ENCODE measurements around the gene LGALS3BP. TPM values are rescaled to one million over a fixed set of nuclear protein-coding genes. Genes with fewer than 3 reads are reported as not detected.

LGALS3BP gene
- total and polyA plus RNA-seq, 2 of the 4 experiments (the other 2 are of a cell fraction) = 33.7 to 273 TPM

DNA sequence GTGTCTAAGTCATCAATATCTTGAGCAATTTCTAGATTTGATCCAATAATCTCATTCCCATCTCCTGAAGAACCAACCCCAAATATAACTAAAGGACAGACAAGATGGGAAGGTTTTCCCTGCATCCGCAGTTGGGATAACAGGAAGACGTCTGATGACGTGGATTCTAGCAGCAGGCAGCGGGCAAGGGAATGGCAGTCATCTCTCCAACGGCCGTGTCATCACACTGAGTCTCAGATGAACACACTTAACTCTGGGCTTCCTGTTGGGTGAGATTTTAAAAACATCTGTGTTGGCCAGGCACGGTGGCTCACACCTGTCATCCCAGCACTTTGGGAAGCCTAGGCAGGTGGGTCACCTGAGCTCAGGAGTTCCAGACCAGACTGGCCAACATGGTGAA, 33.6 kb downstream of the LGALS3BP start:
- no peak overlapping the region for H2BK5ac ChIP-seq (ENCODE audit: low read depth, low read length, poor library complexity, severe bottlenecking)
- intact Hi-C loops (cut with micrococcal nuclease) (no loop called here), dilution Hi-C loops (cut with HindIII; ENCODE audit: low sequenced_read_pairs, unreplicated experiment) (no loop called here), in situ Hi-C loops (cut with MboI; ENCODE audit: low sequenced_read_pairs) (no loop called here)
- H3K9me1 ChIP-seq (ENCODE audit: insufficient read depth, low read length) = no peaks in the 10 kb centered on the region
- H3K36me3 ChIP-seq (ENCODE audit: control insufficient read depth, insufficient read depth, low read length) = no peaks in the 10 kb centered on the region
- no peak overlapping the region for H3K18ac ChIP-seq (ENCODE audit: low read depth, low read length)
- no peak overlapping the region for H2BK15ac ChIP-seq (ENCODE audit: low read depth, low read length)
- H3K4me1 ChIP-seq (ENCODE audit: control insufficient read depth, insufficient read depth, low read length) = no peaks in the 10 kb centered on the region
- no peak overlapping the region for H2BK20ac ChIP-seq (ENCODE audit: low read depth, low read length)
- no peak overlapping the region for H2AK9ac ChIP-seq (replicated peaks; ENCODE audit: low read depth, low read length, poor library complexity)
- peaks cover 13% of the 10 kb centered on the region for H3K9me3 ChIP-seq (ENCODE audit: control insufficient read depth, insufficient read depth, low read length)
- ATAC-seq (ENCODE audit: low read depth) (no peak), DNase-seq (no peak)
- no peak overlapping the region for H3K4me3 ChIP-seq (ENCODE audit: insufficient read depth, low read depth, low read length)
- H3K4me2 ChIP-seq (ENCODE audit: low read depth, low read length) = no peak overlapping the region
- H2AK5ac ChIP-seq (ENCODE audit: low read depth, low read length) = peak overlapping the region; percentile 51; the same call in 1 of the 2 replicates
- no peaks in the 10 kb centered on the region for H4K20me1 ChIP-seq (ENCODE audit: insufficient read depth, low read length)
- no peak overlapping the region for H3K23ac ChIP-seq (ENCODE audit: low read depth, low read length)
- TF ChIP-seq, protein P1, sequence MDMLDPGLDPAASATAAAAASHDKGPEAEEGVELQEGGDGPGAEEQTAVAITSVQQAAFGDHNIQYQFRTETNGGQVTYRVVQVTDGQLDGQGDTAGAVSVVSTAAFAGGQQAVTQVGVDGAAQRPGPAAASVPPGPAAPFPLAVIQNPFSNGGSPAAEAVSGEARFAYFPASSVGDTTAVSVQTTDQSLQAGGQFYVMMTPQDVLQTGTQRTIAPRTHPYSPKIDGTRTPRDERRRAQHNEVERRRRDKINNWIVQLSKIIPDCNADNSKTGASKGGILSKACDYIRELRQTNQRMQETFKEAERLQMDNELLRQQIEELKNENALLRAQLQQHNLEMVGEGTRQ (IDR thresholded peaks at IDR 0.05; ENCODE audit: low read depth, low read length) = no peak
- TF ChIP-seq CHD1 (IDR thresholded peaks at IDR 0.05; ENCODE audit: low read depth, low read length) = no peak
- TF ChIP-seq MXI1 (IDR thresholded peaks at IDR 0.05; ENCODE audit: borderline replicate concordance, low read depth, low read length) = no peak
- TF ChIP-seq, protein P2, sequence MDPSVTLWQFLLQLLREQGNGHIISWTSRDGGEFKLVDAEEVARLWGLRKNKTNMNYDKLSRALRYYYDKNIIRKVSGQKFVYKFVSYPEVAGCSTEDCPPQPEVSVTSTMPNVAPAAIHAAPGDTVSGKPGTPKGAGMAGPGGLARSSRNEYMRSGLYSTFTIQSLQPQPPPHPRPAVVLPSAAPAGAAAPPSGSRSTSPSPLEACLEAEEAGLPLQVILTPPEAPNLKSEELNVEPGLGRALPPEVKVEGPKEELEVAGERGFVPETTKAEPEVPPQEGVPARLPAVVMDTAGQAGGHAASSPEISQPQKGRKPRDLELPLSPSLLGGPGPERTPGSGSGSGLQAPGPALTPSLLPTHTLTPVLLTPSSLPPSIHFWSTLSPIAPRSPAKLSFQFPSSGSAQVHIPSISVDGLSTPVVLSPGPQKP (IDR thresholded peaks at IDR 0.05; ENCODE audit: borderline replicate concordance, low read depth, low read length) = no peak
- no peak for TF ChIP-seq POLR2A (IDR thresholded peaks at IDR 0.05; ENCODE audit: low read depth, low read length)
- TF ChIP-seq RFX5 (IDR thresholded peaks at IDR 0.05; ENCODE audit: low read depth, low read length) = no peak
- TF ChIP-seq RCOR1 (IDR thresholded peaks at IDR 0.05; ENCODE audit: insufficient replicate concordance, low read length) = no peak
- TF ChIP-seq NFE2L2 (IDR thresholded peaks at IDR 0.05; ENCODE audit: low read depth, low read length) = no peak
- TF ChIP-seq BHLHE40 (IDR thresholded peaks at IDR 0.05; ENCODE audit: low read depth, low read length) = no peak
- no peak for TF ChIP-seq MAFK (IDR thresholded peaks at IDR 0.05; ENCODE audit: low read depth, low read length)
- TF ChIP-seq, protein P3, sequence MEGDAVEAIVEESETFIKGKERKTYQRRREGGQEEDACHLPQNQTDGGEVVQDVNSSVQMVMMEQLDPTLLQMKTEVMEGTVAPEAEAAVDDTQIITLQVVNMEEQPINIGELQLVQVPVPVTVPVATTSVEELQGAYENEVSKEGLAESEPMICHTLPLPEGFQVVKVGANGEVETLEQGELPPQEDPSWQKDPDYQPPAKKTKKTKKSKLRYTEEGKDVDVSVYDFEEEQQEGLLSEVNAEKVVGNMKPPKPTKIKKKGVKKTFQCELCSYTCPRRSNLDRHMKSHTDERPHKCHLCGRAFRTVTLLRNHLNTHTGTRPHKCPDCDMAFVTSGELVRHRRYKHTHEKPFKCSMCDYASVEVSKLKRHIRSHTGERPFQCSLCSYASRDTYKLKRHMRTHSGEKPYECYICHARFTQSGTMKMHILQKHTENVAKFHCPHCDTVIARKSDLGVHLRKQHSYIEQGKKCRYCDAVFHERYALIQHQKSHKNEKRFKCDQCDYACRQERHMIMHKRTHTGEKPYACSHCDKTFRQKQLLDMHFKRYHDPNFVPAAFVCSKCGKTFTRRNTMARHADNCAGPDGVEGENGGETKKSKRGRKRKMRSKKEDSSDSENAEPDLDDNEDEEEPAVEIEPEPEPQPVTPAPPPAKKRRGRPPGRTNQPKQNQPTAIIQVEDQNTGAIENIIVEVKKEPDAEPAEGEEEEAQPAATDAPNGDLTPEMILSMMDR (conservative IDR thresholded peaks at IDR 0.05; ENCODE audit: low read depth, low read length) = no peak
- TF ChIP-seq MAZ (IDR thresholded peaks at IDR 0.05; ENCODE audit: borderline replicate concordance, low read depth, low read length) = no peak
- TF ChIP-seq SMC3 (IDR thresholded peaks at IDR 0.05; ENCODE audit: low read depth, low read length) = no peak
- TF ChIP-seq RAD21 (IDR thresholded peaks at IDR 0.05; ENCODE audit: low read length) = no peak
- TF ChIP-seq FOS (IDR thresholded peaks at IDR 0.05; ENCODE audit: low read depth, low read length) = no peak
- TF ChIP-seq CEBPB (IDR thresholded peaks at IDR 0.05; ENCODE audit: low read depth, low read length) = no peak
- H2AFZ ChIP-seq (replicated peaks; ENCODE audit: low read length, poor library complexity) = peak overlapping the region; percentile 23
- BruUV-seq (replicated peaks) = no TSS peak
- H4K91ac ChIP-seq (ENCODE audit: insufficient read depth, low read depth, low read length) = no peak overlapping the region
- no peak overlapping the region for H3K27ac ChIP-seq (ENCODE audit: insufficient read depth, low read length)
- CTCF ChIA-PET = no interaction called here
- H3K79me1 ChIP-seq (ENCODE audit: low read depth in 1 of 2, low read length in 2 of 2) = no peaks in the 10 kb centered on the region
- no peaks in the 10 kb centered on the region; the same call in 1 of the 2 replicates for H3K27me3 ChIP-seq (ENCODE audit: control insufficient read depth, insufficient read depth, low read length)
- no peak overlapping the region for H3K4ac ChIP-seq (ENCODE audit: low read depth, low read length)
- POLR2A ChIA-PET (ENCODE audit: unreplicated experiment) = no interaction called here
- no peak overlapping the region for H3K9ac ChIP-seq (ENCODE audit: low read depth, low read length)
- no peak overlapping the region for H4K5ac ChIP-seq (ENCODE audit: low read depth, low read length)
- no peak overlapping the region for H3K56ac ChIP-seq (ENCODE audit: extremely low read depth, insufficient read depth, low read length)
- no peak overlapping the region for H2BK120ac ChIP-seq (ENCODE audit: low read depth, low read length)
- no peak overlapping the region for H3K14ac ChIP-seq (replicated peaks; ENCODE audit: low read depth, low read length)
- no peak overlapping the region for H4K8ac ChIP-seq (ENCODE audit: low read depth in 2 of 2, low read length in 2 of 2)
- no CpG with 5 or more reads among the region's 7 CpGs for WGBS, 2 experiments (ENCODE audit: extremely low coverage in 2 of 2, insufficient read length in 1 of 2)
